ENCODE results near the gene GALNT18. TPM values are rescaled to one million over a fixed set of nuclear protein-coding genes. Genes with fewer than 3 reads are reported as not detected.
A peak's percentile ranks its signal among the peaks of the same experiment; 100 is the strongest.

The GALNT18 gene
- total RNA-seq, 1 experiment from 2014 or later, result 15.1 TPM

GRCh38 chr11:11641581-11641980 lies 19.8 kb upstream of the GALNT18 start:
- H3K9me3 ChIP-seq (replicated peaks), result no peaks in the 10 kb centered on the region
- no peaks in the 10 kb centered on the region for H3K27me3 ChIP-seq
- no peaks in the 10 kb centered on the region for H3K36me3 ChIP-seq
- peaks cover 18% of the 10 kb centered on the region for H3K4me1 ChIP-seq
- H3K4me3 ChIP-seq, result no peak overlapping the region
- H3K27ac ChIP-seq, result no peak overlapping the region
- DNase-seq, result no peak

GRCh38 chr11:11640996-11641395 lies 19.2 kb upstream of the GALNT18 start:
- Histone ChIP-seq H3K4me3 (no peak overlapping the region), H3K36me3 (no peaks in the 10 kb centered on the region), H3K9me3 (replicated peaks) (no peaks in the 10 kb centered on the region), H3K27me3 (no peaks in the 10 kb centered on the region), H3K4me1 (peaks cover 18% of the 10 kb centered on the region), H3K27ac (no peak overlapping the region)
- DNase-seq, result no peak

- Histone ChIP-seq H3K4me3 (no peak overlapping the region), H3K36me3 (no peaks in the 10 kb centered on the region), H3K9me3 (replicated peaks) (no peaks in the 10 kb centered on the region), H3K4me1 (peaks cover 18% of the 10 kb centered on the region), H3K27ac (no peak overlapping the region), H3K27me3 (no peaks in the 10 kb centered on the region)
- peak in 1 of 2 experiments; percentile 61 for DNase-seq
Measured at GRCh38 chr11:11640152-11640551, 18.3 kb upstream of the GALNT18 start.

- H3K4me1 ChIP-seq, result peaks cover 15% of the 10 kb centered on the region
- no peak for DNase-seq
- H3K27me3 ChIP-seq, result no peaks in the 10 kb centered on the region
- no peak overlapping the region for H3K27ac ChIP-seq
- H3K4me3 ChIP-seq, result no peak overlapping the region
- H3K9me3 ChIP-seq (replicated peaks), result no peaks in the 10 kb centered on the region
- H3K36me3 ChIP-seq, result no peaks in the 10 kb centered on the region
Measured at GRCh38 chr11:11636671-11637070, 14.9 kb upstream of the GALNT18 start.

- H3K27me3 ChIP-seq, result 0 out of 2 replicates have a peak, but pooled peaks cover 4% of the 10 kb centered on the region
- no peaks in the 10 kb centered on the region for H3K36me3 ChIP-seq
- no peak overlapping the region for H3K4me3 ChIP-seq
- DNase-seq, result no peak
- no peak overlapping the region for H3K27ac ChIP-seq
- H3K9me3 ChIP-seq (replicated peaks), result no peaks in the 10 kb centered on the region
- peaks cover 9% of the 10 kb centered on the region for H3K4me1 ChIP-seq
Measured at GRCh38 chr11:11635443-11635842, 13.6 kb upstream of the GALNT18 start.

GRCh38 chr11:11629368-11629767 lies 7.6 kb upstream of the GALNT18 start:
- H3K4me3 ChIP-seq, result no peak overlapping the region
- no peak for DNase-seq
- no peak overlapping the region for H3K27ac ChIP-seq
- no peaks in the 10 kb centered on the region; the same call in 1 of the 2 replicates for H3K4me1 ChIP-seq
- H3K27me3 ChIP-seq, result 0 out of 2 replicates have a peak, but pooled peaks cover 4% of the 10 kb centered on the region
- no peaks in the 10 kb centered on the region for H3K36me3 ChIP-seq
- 0 out of 2 replicates have a peak, but pooled peaks cover 5% of the 10 kb centered on the region for H3K9me3 ChIP-seq (replicated peaks)

- DNase-seq, result no peak
- H3K4me1 ChIP-seq, result no peaks in the 10 kb centered on the region; the same call in 1 of the 2 replicates
- no peak overlapping the region for H3K27ac ChIP-seq
- 0 out of 2 replicates have a peak, but pooled peaks cover 5% of the 10 kb centered on the region for H3K9me3 ChIP-seq (replicated peaks)
- H3K27me3 ChIP-seq, result 0 out of 2 replicates have a peak, but pooled peaks cover 4% of the 10 kb centered on the region
- H3K4me3 ChIP-seq, result no peak overlapping the region
- no peaks in the 10 kb centered on the region for H3K36me3 ChIP-seq
Measured at GRCh38 chr11:11628651-11629050, 6.8 kb upstream of the GALNT18 start.

GRCh38 chr11:11626128-11626527 lies 4.3 kb upstream of the GALNT18 start:
- no peak overlapping the region for H3K4me3 ChIP-seq
- peaks cover 5% of the 10 kb centered on the region; the same call in 1 of the 2 replicates for H3K27me3 ChIP-seq
- 0 out of 2 replicates have a peak, but pooled peaks cover 5% of the 10 kb centered on the region for H3K9me3 ChIP-seq (replicated peaks)
- H3K36me3 ChIP-seq, result no peaks in the 10 kb centered on the region
- no peak overlapping the region for H3K27ac ChIP-seq
- no peaks in the 10 kb centered on the region; the same call in 1 of the 2 replicates for H3K4me1 ChIP-seq
- DNase-seq, result no peak

- DNase-seq, result no peak
- Histone ChIP-seq H3K4me1 (no peaks in the 10 kb centered on the region; the same call in 1 of the 2 replicates), H3K36me3 (no peaks in the 10 kb centered on the region), H3K9me3 (replicated peaks) (0 out of 2 replicates have a peak, but pooled peaks cover 5% of the 10 kb centered on the region), H3K4me3 (no peak overlapping the region), H3K27ac (no peak overlapping the region), H3K27me3 (peaks cover 8% of the 10 kb centered on the region)
Measured at GRCh38 chr11:11624926-11625325, 3.1 kb upstream of the GALNT18 start.

- no peak for DNase-seq
- Histone ChIP-seq H3K4me1 (no peaks in the 10 kb centered on the region; the same call in 1 of the 2 replicates), H3K27ac (no peak overlapping the region), H3K9me3 (replicated peaks) (0 out of 2 replicates have a peak, but pooled peaks cover 5% of the 10 kb centered on the region), H3K36me3 (no peaks in the 10 kb centered on the region), H3K27me3 (peaks cover 8% of the 10 kb centered on the region), H3K4me3 (no peak overlapping the region)
Measured at GRCh38 chr11:11624204-11624603, 2.4 kb upstream of the GALNT18 start.

GRCh38 chr11:11622772-11623171 lies 967 bp upstream of the GALNT18 start:
- peaks cover 8% of the 10 kb centered on the region for H3K27me3 ChIP-seq
- no peak for DNase-seq
- 0 out of 2 replicates have a peak, but pooled peaks cover 5% of the 10 kb centered on the region for H3K9me3 ChIP-seq (replicated peaks)
- H3K36me3 ChIP-seq, result no peaks in the 10 kb centered on the region
- H3K27ac ChIP-seq, result no peak overlapping the region
- H3K4me3 ChIP-seq, result no peak overlapping the region
- no peaks in the 10 kb centered on the region; the same call in 1 of the 2 replicates for H3K4me1 ChIP-seq

GRCh38 chr11:11622340-11622706 lies 518 bp upstream of the GALNT18 start:
- H3K4me1 ChIP-seq, result no peaks in the 10 kb centered on the region; the same call in 1 of the 2 replicates
- no peak for DNase-seq
- no peaks in the 10 kb centered on the region for H3K36me3 ChIP-seq
- peak overlapping the region; percentile 59 for H3K4me3 ChIP-seq
- H3K9me3 ChIP-seq (replicated peaks), result 0 out of 2 replicates have a peak, but pooled peaks cover 2% of the 10 kb centered on the region
- H3K27me3 ChIP-seq, result peaks cover 8% of the 10 kb centered on the region
- H3K27ac ChIP-seq, result no peak overlapping the region

GRCh38 chr11:11620921-11621572 lies 758 bp downstream of the GALNT18 start:
- Histone ChIP-seq H3K4me1 (no peaks in the 10 kb centered on the region; the same call in 1 of the 2 replicates), H3K27ac (no peak overlapping the region; the same call in 1 of the 2 replicates), H3K9me3 (replicated peaks) (no peaks in the 10 kb centered on the region), H3K4me3 (peak overlapping the region; percentile 59), H3K36me3 (no peaks in the 10 kb centered on the region), H3K27me3 (peaks cover 8% of the 10 kb centered on the region)
- DNase-seq, result peak; percentile 21 to 41

GRCh38 chr11:11620173-11620920 lies 1.5 kb downstream of the GALNT18 start:
- DNase-seq, result peak; percentile 32 to 46
- Histone ChIP-seq H3K27me3 (peaks cover 8% of the 10 kb centered on the region), H3K27ac (no peak overlapping the region), H3K36me3 (no peaks in the 10 kb centered on the region), H3K4me1 (no peaks in the 10 kb centered on the region), H3K4me3 (peak overlapping the region; percentile 59), H3K9me3 (replicated peaks) (no peaks in the 10 kb centered on the region)

- no peak overlapping the region for H3K4me3 ChIP-seq
- H3K4me1 ChIP-seq, result no peaks in the 10 kb centered on the region
- no peaks in the 10 kb centered on the region for H3K9me3 ChIP-seq (replicated peaks)
- no peak for DNase-seq
- no peaks in the 10 kb centered on the region for H3K36me3 ChIP-seq
- peaks cover 8% of the 10 kb centered on the region for H3K27me3 ChIP-seq
- no peak overlapping the region for H3K27ac ChIP-seq
Measured at GRCh38 chr11:11618973-11619435, 2.8 kb downstream of the GALNT18 start.

All from SJCRH30 (cell line).